Mucosa of stomach (tissue), 1 donor: Measurements from ENCODE around the gene SMAD5.

Experiments used
- H3K27me3 ChIP-seq: one replicate; pipeline ENCODE4 v1.7.0; 2013; ENCODE audit warnings: mild to moderate bottlenecking, low read length; ENCODE audit not compliant: control insufficient read depth, insufficient read depth
- H3K36me3 ChIP-seq: one replicate; pipeline ENCODE4 v1.7.0; 2013; ENCODE audit warnings: low read length; ENCODE audit not compliant: control insufficient read depth, insufficient read depth
- H3K4me1 ChIP-seq: one replicate; pipeline ENCODE4 v1.7.0; 2013; ENCODE audit warnings: mild to moderate bottlenecking, low read length; ENCODE audit not compliant: control insufficient read depth, insufficient read depth
- H3K4me3 ChIP-seq: one replicate; pipeline ENCODE4 v1.7.0; 2013; ENCODE audit warnings: low read length
- H3K9ac ChIP-seq: one replicate; pipeline ENCODE4 v1.7.0; 2013; ENCODE audit warnings: mild to moderate bottlenecking, low read length, moderate library complexity
- H3K9me3 ChIP-seq: one replicate; pipeline ENCODE4 v1.7.0; 2013; ENCODE audit warnings: mild to moderate bottlenecking, low read length, moderate library complexity; ENCODE audit not compliant: control insufficient read depth
- donor health status: Pancreatic carcinoma.

Gene SMAD5

DNA sequence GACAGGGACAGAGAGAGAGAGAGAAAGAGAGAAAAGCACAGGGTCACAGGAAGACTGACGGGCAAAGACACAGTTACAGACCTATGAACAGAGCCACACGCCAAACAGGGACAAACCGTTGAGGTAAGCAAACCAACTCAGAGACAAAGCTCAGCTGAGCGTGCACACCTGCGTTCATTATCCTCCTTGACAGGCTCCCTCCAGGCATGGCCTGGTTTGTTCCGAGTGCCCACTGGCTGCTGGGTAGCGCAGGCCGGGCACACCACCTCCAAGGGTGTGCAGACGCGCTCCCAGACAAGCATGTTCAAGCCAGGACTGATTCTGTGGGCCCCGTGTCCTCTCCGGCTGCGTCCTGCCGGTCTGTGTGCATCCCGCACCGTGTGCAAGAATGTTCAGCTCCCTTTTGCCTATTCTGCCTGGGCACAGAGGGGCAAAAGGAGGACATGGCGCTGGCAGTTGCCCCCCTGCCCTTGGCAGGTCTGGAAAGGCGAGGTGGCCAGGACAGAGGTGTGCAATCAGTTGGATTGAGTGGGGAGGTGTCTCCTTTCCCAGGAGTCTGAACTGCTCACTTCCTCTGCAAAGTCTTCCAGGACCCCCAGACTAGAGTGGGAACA is 60.8 kb downstream of the SMAD5 start:
- Histone ChIP-seq H3K9ac (peak overlapping the region; percentile 68), H3K27me3 (peaks cover 29% of the 10 kb centered on the region), H3K4me3 (peak overlapping the region; percentile 58), H3K4me1 (peaks cover 36% of the 10 kb centered on the region), H3K36me3 (peaks cover 3% of the 10 kb centered on the region), H3K9me3 (no peaks in the 10 kb centered on the region)

DNA sequence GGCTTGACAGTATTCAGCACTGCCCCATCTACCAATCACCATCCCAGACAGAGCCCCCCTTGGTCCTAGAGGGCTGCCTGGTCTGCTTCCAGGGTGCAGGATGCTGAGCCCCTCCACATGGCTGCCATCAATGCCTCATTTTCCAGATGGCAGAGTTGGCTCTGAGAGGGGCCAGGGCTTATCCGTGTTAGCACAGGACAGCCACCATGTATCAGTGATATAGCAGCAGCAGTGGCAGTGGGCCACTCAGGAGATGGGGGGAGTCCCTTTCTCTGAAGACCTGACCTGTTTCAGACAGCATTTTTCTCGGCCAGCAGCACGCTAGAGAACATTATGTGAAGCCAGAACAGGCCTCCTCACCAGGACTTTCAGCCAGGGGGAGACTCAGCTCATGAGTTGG is 61.9 kb downstream of the SMAD5 start:
- Histone ChIP-seq H3K36me3 (no peaks in the 10 kb centered on the region), H3K27me3 (peaks cover 29% of the 10 kb centered on the region), H3K4me1 (peaks cover 25% of the 10 kb centered on the region), H3K9ac (no peak overlapping the region), H3K9me3 (no peaks in the 10 kb centered on the region), H3K4me3 (no peak overlapping the region)

DNA sequence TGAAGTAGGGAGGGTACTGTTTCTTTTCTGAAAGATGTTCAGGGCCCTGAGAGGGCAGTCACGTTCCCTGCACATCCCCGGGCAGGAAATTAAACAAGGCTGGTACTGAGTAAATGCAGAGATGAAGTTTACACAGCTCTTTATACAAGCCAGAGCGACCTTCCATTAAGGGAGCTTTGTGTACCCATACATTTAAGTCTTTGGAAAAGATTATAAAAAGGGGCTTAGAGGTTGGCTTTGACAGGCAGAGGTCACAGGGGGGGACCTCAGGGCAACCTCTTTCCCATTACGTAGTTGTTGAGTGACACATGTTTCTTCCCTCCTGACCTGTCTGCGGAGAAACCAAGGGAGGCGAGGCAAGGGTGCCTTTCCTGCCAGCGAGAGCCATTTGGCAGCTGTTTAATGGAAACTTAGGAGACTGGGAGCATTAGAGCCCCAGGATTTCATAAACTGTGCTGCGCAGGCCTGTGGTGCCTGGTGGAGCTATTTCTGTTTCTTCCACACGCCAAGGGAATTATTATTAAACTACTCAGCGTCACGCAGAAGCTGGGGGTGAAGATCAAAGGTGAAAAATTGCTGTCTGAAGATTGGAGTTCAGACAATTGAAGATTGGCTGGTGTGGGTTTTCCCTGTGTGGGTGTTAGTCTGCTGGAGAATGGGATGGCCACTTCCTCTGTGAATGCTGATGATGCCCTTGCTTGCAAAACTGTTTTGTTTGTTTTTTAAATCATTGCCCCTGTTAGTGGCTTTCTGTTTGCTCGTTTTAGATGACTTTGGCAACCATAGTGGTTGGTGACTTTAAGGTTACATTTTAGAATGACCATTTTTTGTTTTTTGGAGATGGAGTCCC is 63.6 kb downstream of the SMAD5 start:
- Histone ChIP-seq H3K9me3 (no peaks in the 10 kb centered on the region), H3K27me3 (peaks cover 24% of the 10 kb centered on the region), H3K4me1 (peaks cover 10% of the 10 kb centered on the region), H3K4me3 (no peak overlapping the region), H3K36me3 (no peaks in the 10 kb centered on the region), H3K9ac (peak overlapping the region; percentile 24)

GRCh38 chr5:136197462-136198142 is 65.0 kb downstream of the SMAD5 start:
- H3K4me3 ChIP-seq = no peak overlapping the region
- no peak overlapping the region for H3K9ac ChIP-seq
- H3K27me3 ChIP-seq = peaks cover 14% of the 10 kb centered on the region
- H3K36me3 ChIP-seq = no peaks in the 10 kb centered on the region
- H3K4me1 ChIP-seq = peaks cover 5% of the 10 kb centered on the region
- H3K9me3 ChIP-seq = no peaks in the 10 kb centered on the region

GRCh38 chr5:136198453-136198852 is 65.8 kb downstream of the SMAD5 start:
- no peak overlapping the region for H3K9ac ChIP-seq
- H3K9me3 ChIP-seq = no peaks in the 10 kb centered on the region
- peaks cover 4% of the 10 kb centered on the region for H3K4me1 ChIP-seq
- H3K4me3 ChIP-seq = no peak overlapping the region
- peaks cover 7% of the 10 kb centered on the region for H3K27me3 ChIP-seq
- H3K36me3 ChIP-seq = no peaks in the 10 kb centered on the region

GRCh38 chr5:136199408-136199807 is 66.8 kb downstream of the SMAD5 start:
- Histone ChIP-seq H3K4me1 (no peaks in the 10 kb centered on the region), H3K9ac (no peak overlapping the region), H3K9me3 (no peaks in the 10 kb centered on the region), H3K36me3 (no peaks in the 10 kb centered on the region), H3K4me3 (no peak overlapping the region), H3K27me3 (no peaks in the 10 kb centered on the region)

GRCh38 chr5:136200130-136200529 is 67.5 kb downstream of the SMAD5 start:
- Histone ChIP-seq H3K36me3 (no peaks in the 10 kb centered on the region), H3K9ac (no peak overlapping the region), H3K4me1 (no peaks in the 10 kb centered on the region), H3K27me3 (no peaks in the 10 kb centered on the region), H3K4me3 (no peak overlapping the region), H3K9me3 (no peaks in the 10 kb centered on the region)

DNA sequence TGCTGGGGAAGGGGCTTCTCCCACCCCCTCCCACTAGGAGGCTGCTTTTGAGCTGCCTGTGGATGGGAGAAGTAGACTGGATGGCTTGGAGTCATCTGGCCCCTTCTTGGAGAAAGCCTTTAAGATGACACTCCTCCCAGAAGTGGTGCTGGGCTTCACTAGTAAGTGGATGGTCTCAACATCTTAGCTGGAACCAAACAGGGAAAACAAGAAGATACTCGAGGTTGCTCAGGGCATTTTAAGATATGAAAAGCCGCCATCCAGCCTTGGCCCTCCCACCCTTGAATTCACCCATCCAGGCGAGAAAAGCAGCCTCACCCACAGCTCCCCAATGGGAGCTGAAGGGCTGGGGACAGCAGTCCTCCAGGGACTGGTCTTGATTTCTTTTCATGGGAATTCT is 68.1 kb downstream of the SMAD5 start:
- Histone ChIP-seq H3K36me3 (no peaks in the 10 kb centered on the region), H3K4me1 (no peaks in the 10 kb centered on the region)

DNA sequence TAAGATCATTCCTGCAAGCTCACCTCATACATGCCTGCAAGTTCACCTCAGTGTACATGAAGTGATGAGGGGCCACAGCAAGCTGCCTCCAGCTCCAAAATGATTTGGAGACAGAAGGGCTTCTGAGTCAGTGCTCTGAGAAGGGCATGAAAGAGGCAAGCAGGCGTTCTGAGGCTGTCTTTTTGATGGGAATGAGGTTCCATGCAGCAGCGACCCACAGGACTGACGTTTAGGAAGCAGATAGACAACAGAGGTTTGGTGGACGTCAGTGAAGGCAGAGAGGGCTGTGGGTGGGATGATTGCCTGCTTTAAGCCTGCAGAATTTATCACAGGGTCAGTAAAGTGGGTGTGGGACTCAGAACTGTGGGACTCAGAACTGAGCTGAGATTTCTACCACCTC is 69.2 kb downstream of the SMAD5 start:
- Histone ChIP-seq H3K27me3 (no peaks in the 10 kb centered on the region), H3K9me3 (no peaks in the 10 kb centered on the region), H3K36me3 (no peaks in the 10 kb centered on the region), H3K9ac (no peak overlapping the region), H3K4me3 (no peak overlapping the region), H3K4me1 (no peaks in the 10 kb centered on the region)

More for the DNA sequence above, 68.1 kb downstream of the SMAD5 start:
- H3K9ac ChIP-seq = no peak overlapping the region
- H3K9me3 ChIP-seq = no peaks in the 10 kb centered on the region
- H3K27me3 ChIP-seq = no peaks in the 10 kb centered on the region
- no peak overlapping the region for H3K4me3 ChIP-seq

- H3K4me1 ChIP-seq = no peaks in the 10 kb centered on the region
- H3K9ac ChIP-seq = no peak overlapping the region
- H3K4me3 ChIP-seq = no peak overlapping the region
- H3K9me3 ChIP-seq = no peaks in the 10 kb centered on the region
- no peaks in the 10 kb centered on the region for H3K36me3 ChIP-seq
- H3K27me3 ChIP-seq = no peaks in the 10 kb centered on the region
Measured at GRCh38 chr5:136202469-136203205, 70.0 kb downstream of the SMAD5 start.

DNA sequence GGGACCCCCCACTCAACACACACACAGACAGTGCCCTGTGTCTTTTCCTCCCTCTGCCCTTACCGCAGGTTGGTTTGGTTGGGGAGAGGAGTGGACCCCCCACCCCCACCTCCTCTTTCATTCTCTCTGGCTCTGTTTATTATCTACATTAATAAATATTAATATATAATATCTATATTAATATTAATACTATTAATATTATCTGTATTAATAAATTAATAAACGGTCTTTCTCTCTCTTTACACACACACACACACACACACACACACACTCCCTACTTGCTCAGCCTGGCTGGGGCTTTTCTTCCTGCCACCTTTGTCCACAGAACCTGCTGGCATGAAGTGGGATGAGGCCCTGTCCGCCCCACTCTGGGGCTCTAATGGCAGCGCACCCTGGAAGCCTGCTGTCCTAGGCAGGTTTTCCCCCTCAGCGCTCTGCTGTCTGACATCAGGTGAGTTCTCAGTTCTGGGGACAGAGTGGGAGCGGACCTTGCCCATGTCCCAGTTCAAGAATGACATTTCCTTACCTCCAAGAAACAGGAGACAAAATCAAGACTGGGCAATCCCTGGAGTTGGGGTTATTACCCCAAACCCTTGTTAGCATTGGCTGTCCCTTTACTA is 70.8 kb downstream of the SMAD5 start:
- no peaks in the 10 kb centered on the region for H3K36me3 ChIP-seq
- no peaks in the 10 kb centered on the region for H3K9me3 ChIP-seq
- H3K27me3 ChIP-seq = no peaks in the 10 kb centered on the region
- no peak overlapping the region for H3K9ac ChIP-seq
- no peaks in the 10 kb centered on the region for H3K4me1 ChIP-seq
- no peak overlapping the region for H3K4me3 ChIP-seq
